Astrocyte (in vitro differentiated cells and primary cell): ENCODE data around the gene VWCE. TPM values are rescaled to one million over a fixed set of nuclear protein-coding genes. Genes with fewer than 3 reads are reported as not detected.
"Not testable (repeated sequence)": the region's sequence is repeated elsewhere in the genome, so short reads cannot be mapped to it uniquely, and the experiment has no call there.

Experiments
- DNase-seq: peaks from one replicate; pipeline ENCODE4 v3.0.0-alpha.2; 2010; ENCODE audit warnings: low read depth
- FAIRE-seq: peaks from 2 replicates; lab custom pipeline; 2011; peaks lifted over from hg19 to GRCh38; lab: Jason Lieb, UNC
- H2AFZ ChIP-seq: 2 replicates; pipeline ENCODE4 v1.6.0; 2012; ENCODE audit warnings: low read depth, low read length, inconsistent platforms
- H3K27ac ChIP-seq: 2 replicates; pipeline ENCODE4 v1.5.1; 2011; ENCODE audit warnings: low read depth, low read length, inconsistent platforms
- H3K27me3 ChIP-seq: 2 replicates; pipeline ENCODE4 v1.6.0; 2011; ENCODE audit warnings: low read length, inconsistent platforms; ENCODE audit not compliant: insufficient read depth
- H3K36me3 ChIP-seq: 2 replicates; pipeline ENCODE4 v1.5.1; 2011; ENCODE audit warnings: low read length, inconsistent platforms; ENCODE audit not compliant: insufficient read depth
- H3K4me1 ChIP-seq: 2 replicates; pipeline ENCODE4 v1.5.1; 2011; ENCODE audit warnings: low read length, inconsistent platforms; ENCODE audit not compliant: insufficient read depth
- H3K4me2 ChIP-seq: 2 replicates; pipeline ENCODE4 v1.6.0; 2012; ENCODE audit warnings: low read length, inconsistent platforms
- H3K4me3 ChIP-seq: 2 replicates; pipeline ENCODE4 v1.5.1; 2011; ENCODE audit warnings: low read depth, mild to moderate bottlenecking, low read length, inconsistent platforms; ENCODE audit not compliant: insufficient read depth
- H3K79me2 ChIP-seq: 2 replicates; pipeline ENCODE4 v1.6.0; 2012; ENCODE audit warnings: mild to moderate bottlenecking, low read length, inconsistent platforms; ENCODE audit not compliant: insufficient read depth
- H3K9ac ChIP-seq: 2 replicates; pipeline ENCODE4 v1.6.0; 2012; ENCODE audit warnings: mild to moderate bottlenecking, low read length, inconsistent platforms
- H3K9me3 ChIP-seq: 2 replicates; pipeline ENCODE4 v1.5.1; 2012; ENCODE audit warnings: low read depth, mild to moderate bottlenecking, low read length, inconsistent platforms; ENCODE audit not compliant: insufficient read depth
- H4K20me1 ChIP-seq: 2 replicates; pipeline ENCODE4 v1.6.0; 2012; ENCODE audit warnings: low read length, inconsistent platforms; ENCODE audit not compliant: insufficient read depth
- H3K27ac Mint-ChIP-seq: one replicate; pipeline ENCODE4 v1.8.0; 2021; ENCODE audit warnings: mild to moderate bottlenecking, mixed read lengths; ENCODE audit not compliant: unreplicated experiment
- H3K27me3 Mint-ChIP-seq: one replicate; pipeline ENCODE4 v1.8.0; 2021; ENCODE audit warnings: low read depth, mixed read lengths; ENCODE audit not compliant: unreplicated experiment
- H3K36me3 Mint-ChIP-seq: one replicate; pipeline ENCODE4 v1.8.0; 2021; ENCODE audit warnings: low read depth, mixed read lengths; ENCODE audit not compliant: unreplicated experiment
- H3K4me1 Mint-ChIP-seq: one replicate; pipeline ENCODE4 v1.8.0; 2021; ENCODE audit warnings: low read depth, mixed read lengths; ENCODE audit not compliant: unreplicated experiment
- H3K4me3 Mint-ChIP-seq: one replicate; pipeline ENCODE4 v1.8.0; 2021; ENCODE audit warnings: mild to moderate bottlenecking, moderate library complexity, mixed read lengths; ENCODE audit not compliant: unreplicated experiment
- H3K9me3 Mint-ChIP-seq: one replicate; pipeline ENCODE4 v1.8.0; 2021; ENCODE audit warnings: mild to moderate bottlenecking, mixed read lengths; ENCODE audit not compliant: unreplicated experiment
- total RNA-seq: library from RNA; stranded (reverse); gene quantifications from 2 replicates; pipeline ENCODE4 v1.2.1, GENCODE V29; 2021

VWCE gene
- total RNA-seq, 1 donor from 2014 or later, result 17.7 TPM

GRCh38 chr11:61245284-61245964 is 49.7 kb downstream of the VWCE start:
- H3K27ac ChIP-seq, H3K9ac ChIP-seq, H3K4me1 ChIP-seq, H3K36me3 Mint-ChIP-seq, H3K79me2 ChIP-seq, FAIRE-seq, DNase-seq, H3K9me3 ChIP-seq, H3K9me3 Mint-ChIP-seq, H4K20me1 ChIP-seq, H3K36me3 ChIP-seq, H3K4me3 Mint-ChIP-seq, H3K27ac Mint-ChIP-seq, H3K4me3 ChIP-seq, H2AFZ ChIP-seq, H3K4me2 ChIP-seq, H3K4me1 Mint-ChIP-seq, H3K27me3 ChIP-seq: not testable (repeated sequence)
- H3K27me3 Mint-ChIP-seq, result peaks cover 14% of the 10 kb centered on the region

GRCh38 chr11:61241526-61241925 is 53.6 kb downstream of the VWCE start:
- H3K4me3 ChIP-seq, H4K20me1 ChIP-seq, H3K36me3 ChIP-seq, H3K27ac ChIP-seq, H3K4me3 Mint-ChIP-seq, H3K36me3 Mint-ChIP-seq, H3K9ac ChIP-seq, H3K9me3 Mint-ChIP-seq, H2AFZ ChIP-seq, H3K27me3 ChIP-seq, DNase-seq, H3K4me1 Mint-ChIP-seq, H3K27me3 Mint-ChIP-seq, H3K4me1 ChIP-seq, H3K9me3 ChIP-seq, FAIRE-seq, H3K27ac Mint-ChIP-seq, H3K79me2 ChIP-seq, H3K4me2 ChIP-seq: not testable (repeated sequence)

- H3K4me1 Mint-ChIP-seq, H3K9me3 ChIP-seq, H3K9ac ChIP-seq, H3K27ac ChIP-seq, H3K9me3 Mint-ChIP-seq, H3K4me3 Mint-ChIP-seq, H3K36me3 Mint-ChIP-seq, H3K27ac Mint-ChIP-seq, H4K20me1 ChIP-seq, H2AFZ ChIP-seq, H3K79me2 ChIP-seq, DNase-seq, H3K4me2 ChIP-seq, FAIRE-seq, H3K27me3 ChIP-seq, H3K27me3 Mint-ChIP-seq, H3K4me1 ChIP-seq, H3K4me3 ChIP-seq, H3K36me3 ChIP-seq: not testable (repeated sequence)
Measured at GRCh38 chr11:61240875-61241274, 54.2 kb downstream of the VWCE start, which contains the start of gene PGA5. Gene PGA5 (plus strand): TSS chr11:61241175. CDS start chr11:61241227, 52 bp downstream.

- H3K9me3 ChIP-seq, H3K27me3 ChIP-seq, H3K9me3 Mint-ChIP-seq, FAIRE-seq, H2AFZ ChIP-seq, H3K27ac ChIP-seq, H3K4me1 ChIP-seq, H3K4me2 ChIP-seq, H3K4me3 Mint-ChIP-seq, H3K4me3 ChIP-seq, H3K27me3 Mint-ChIP-seq, H3K27ac Mint-ChIP-seq, H3K9ac ChIP-seq, DNase-seq, H3K4me1 Mint-ChIP-seq, H3K36me3 Mint-ChIP-seq, H4K20me1 ChIP-seq, H3K79me2 ChIP-seq, H3K36me3 ChIP-seq: not testable (repeated sequence)
Measured at GRCh38 chr11:61240288-61240687, 54.8 kb downstream of the VWCE start.

- not testable (repeated sequence) for H2AFZ ChIP-seq, FAIRE-seq, H3K4me3 ChIP-seq, H3K4me1 ChIP-seq, H3K79me2 ChIP-seq, DNase-seq, H3K36me3 ChIP-seq, H3K4me1 Mint-ChIP-seq, H3K9me3 Mint-ChIP-seq, H3K9me3 ChIP-seq, H3K4me2 ChIP-seq, H3K27ac ChIP-seq, H3K27me3 ChIP-seq, H3K27ac Mint-ChIP-seq, H3K4me3 Mint-ChIP-seq, H3K9ac ChIP-seq, H4K20me1 ChIP-seq, H3K36me3 Mint-ChIP-seq, H3K27me3 Mint-ChIP-seq
Measured at GRCh38 chr11:61237130-61237529, 58.0 kb downstream of the VWCE start.

- H3K27ac ChIP-seq, H3K36me3 ChIP-seq, H3K4me1 ChIP-seq, H3K27ac Mint-ChIP-seq, H3K4me3 Mint-ChIP-seq, H3K9me3 ChIP-seq, H3K9ac ChIP-seq, H3K4me3 ChIP-seq, H3K4me2 ChIP-seq, H3K27me3 ChIP-seq, H3K79me2 ChIP-seq, FAIRE-seq, H4K20me1 ChIP-seq, H3K36me3 Mint-ChIP-seq, H3K9me3 Mint-ChIP-seq, DNase-seq, H2AFZ ChIP-seq, H3K4me1 Mint-ChIP-seq, H3K27me3 Mint-ChIP-seq: not testable (repeated sequence)
Measured at GRCh38 chr11:61232548-61233145, 62.5 kb downstream of the VWCE start.
